ENCODE measurements around the gene USP12.
"Not testable (repeated sequence)": the region's sequence is repeated elsewhere in the genome, so short reads cannot be mapped to it uniquely, and the experiment has no call there.

Gene USP12

GRCh38 chr13:27073186-27073585 lies 98.4 kb downstream of the USP12 start:
- DNase-seq (ENCODE audit: low read depth), result no peak

- DNase-seq (ENCODE audit: low read depth), result not testable (repeated sequence)
Observed at GRCh38 chr13:27066123-27066522, 105.5 kb downstream of the USP12 start.

GRCh38 chr13:27065582-27065981 lies 106.0 kb downstream of the USP12 start:
- no peak for DNase-seq (ENCODE audit: low read depth)

- no peak for DNase-seq (ENCODE audit: low read depth)
Observed at GRCh38 chr13:27064252-27064995, 107.2 kb downstream of the USP12 start.

GRCh38 chr13:27057817-27058216 lies 113.8 kb downstream of the USP12 start:
- DNase-seq (ENCODE audit: low read depth), result no peak

GRCh38 chr13:27055526-27055925 lies 116.1 kb downstream of the USP12 start:
- DNase-seq (ENCODE audit: low read depth), result no peak

GRCh38 chr13:27054760-27055159 lies 116.9 kb downstream of the USP12 start:
- no peak for DNase-seq (ENCODE audit: low read depth)

GRCh38 chr13:27053902-27054595 lies 117.6 kb downstream of the USP12 start:
- no peak for DNase-seq (ENCODE audit: low read depth)

GRCh38 chr13:27053210-27053884 lies 118.3 kb downstream of the USP12 start:
- DNase-seq (ENCODE audit: low read depth), result no peak

- DNase-seq (ENCODE audit: low read depth), result no peak
Observed at GRCh38 chr13:27052551-27053208, 118.9 kb downstream of the USP12 start.

- no peak for DNase-seq (ENCODE audit: low read depth)
Observed at GRCh38 chr13:27047081-27047480, 124.5 kb downstream of the USP12 start.

GRCh38 chr13:27044837-27045570 lies 126.6 kb downstream of the USP12 start:
- no peak for DNase-seq (ENCODE audit: low read depth)

GRCh38 chr13:27043013-27043412 lies 128.6 kb downstream of the USP12 start:
- DNase-seq (ENCODE audit: low read depth), result no peak

- DNase-seq (ENCODE audit: low read depth), result no peak
Observed at GRCh38 chr13:27041341-27041740, 130.3 kb downstream of the USP12 start.

- no peak for DNase-seq (ENCODE audit: low read depth)
Observed at GRCh38 chr13:27040826-27041108, 130.8 kb downstream of the USP12 start.

- DNase-seq (ENCODE audit: low read depth), result no peak
Observed at GRCh38 chr13:27039171-27039701, 132.4 kb downstream of the USP12 start.

GRCh38 chr13:27038323-27038722 lies 133.3 kb downstream of the USP12 start:
- DNase-seq (ENCODE audit: low read depth), result no peak

GRCh38 chr13:27037571-27037970 lies 134.0 kb downstream of the USP12 start:
- DNase-seq (ENCODE audit: low read depth), result no peak

GRCh38 chr13:27037171-27037570 lies 134.4 kb downstream of the USP12 start:
- DNase-seq (ENCODE audit: low read depth), result no peak

GRCh38 chr13:27036236-27036981 lies 135.2 kb downstream of the USP12 start:
- no peak for DNase-seq (ENCODE audit: low read depth)

- no peak for DNase-seq (ENCODE audit: low read depth)
Observed at GRCh38 chr13:27035892-27036235, 135.7 kb downstream of the USP12 start.

Measured in stimulated activated CD8-positive, alpha-beta memory T cell treated with anti-CD3 and anti-CD28 coated beads, Interleukin-12 subunit alpha, Interleukin-12 subunit beta, amount 100 ng/mL, for 4 hours (primary cell).